Astrocyte (in vitro differentiated cells and primary cell): ENCODE data around the gene TGIF1. TPM values are rescaled to one million over a fixed set of nuclear protein-coding genes. Genes with fewer than 3 reads are reported as not detected.

Experiments used
- DNase-seq: peaks from one replicate; pipeline ENCODE4 v3.0.0-alpha.2; 2010; ENCODE audit warnings: low read depth
- FAIRE-seq: peaks from 2 replicates; lab custom pipeline; 2011; peaks lifted over from hg19 to GRCh38; lab: Jason Lieb, UNC
- H2AFZ ChIP-seq: 2 replicates; pipeline ENCODE4 v1.6.0; 2012; ENCODE audit warnings: low read depth, low read length, inconsistent platforms
- H3K27ac ChIP-seq: 2 replicates; pipeline ENCODE4 v1.5.1; 2011; ENCODE audit warnings: low read depth, low read length, inconsistent platforms
- H3K27me3 ChIP-seq: 2 replicates; pipeline ENCODE4 v1.6.0; 2011; ENCODE audit warnings: low read length, inconsistent platforms; ENCODE audit not compliant: insufficient read depth
- H3K36me3 ChIP-seq: 2 replicates; pipeline ENCODE4 v1.5.1; 2011; ENCODE audit warnings: low read length, inconsistent platforms; ENCODE audit not compliant: insufficient read depth
- H3K4me1 ChIP-seq: 2 replicates; pipeline ENCODE4 v1.5.1; 2011; ENCODE audit warnings: low read length, inconsistent platforms; ENCODE audit not compliant: insufficient read depth
- H3K4me2 ChIP-seq: 2 replicates; pipeline ENCODE4 v1.6.0; 2012; ENCODE audit warnings: low read length, inconsistent platforms
- H3K4me3 ChIP-seq: 2 replicates; pipeline ENCODE4 v1.5.1; 2011; ENCODE audit warnings: low read depth, mild to moderate bottlenecking, low read length, inconsistent platforms; ENCODE audit not compliant: insufficient read depth
- H3K79me2 ChIP-seq: 2 replicates; pipeline ENCODE4 v1.6.0; 2012; ENCODE audit warnings: mild to moderate bottlenecking, low read length, inconsistent platforms; ENCODE audit not compliant: insufficient read depth
- H3K9ac ChIP-seq: 2 replicates; pipeline ENCODE4 v1.6.0; 2012; ENCODE audit warnings: mild to moderate bottlenecking, low read length, inconsistent platforms
- H3K9me3 ChIP-seq: 2 replicates; pipeline ENCODE4 v1.5.1; 2012; ENCODE audit warnings: low read depth, mild to moderate bottlenecking, low read length, inconsistent platforms; ENCODE audit not compliant: insufficient read depth
- H4K20me1 ChIP-seq: 2 replicates; pipeline ENCODE4 v1.6.0; 2012; ENCODE audit warnings: low read length, inconsistent platforms; ENCODE audit not compliant: insufficient read depth
- H3K27ac Mint-ChIP-seq: one replicate; pipeline ENCODE4 v1.8.0; 2021; ENCODE audit warnings: mild to moderate bottlenecking, mixed read lengths; ENCODE audit not compliant: unreplicated experiment
- H3K27me3 Mint-ChIP-seq: one replicate; pipeline ENCODE4 v1.8.0; 2021; ENCODE audit warnings: low read depth, mixed read lengths; ENCODE audit not compliant: unreplicated experiment
- H3K36me3 Mint-ChIP-seq: one replicate; pipeline ENCODE4 v1.8.0; 2021; ENCODE audit warnings: low read depth, mixed read lengths; ENCODE audit not compliant: unreplicated experiment
- H3K4me1 Mint-ChIP-seq: one replicate; pipeline ENCODE4 v1.8.0; 2021; ENCODE audit warnings: low read depth, mixed read lengths; ENCODE audit not compliant: unreplicated experiment
- H3K4me3 Mint-ChIP-seq: one replicate; pipeline ENCODE4 v1.8.0; 2021; ENCODE audit warnings: mild to moderate bottlenecking, moderate library complexity, mixed read lengths; ENCODE audit not compliant: unreplicated experiment
- H3K9me3 Mint-ChIP-seq: one replicate; pipeline ENCODE4 v1.8.0; 2021; ENCODE audit warnings: mild to moderate bottlenecking, mixed read lengths; ENCODE audit not compliant: unreplicated experiment
- CTCF ChIP-seq: IDR thresholded peaks from 2 replicates; pipeline ENCODE4 v1.5.1; 2011; ENCODE audit warnings: low read depth, mild to moderate bottlenecking, inconsistent platforms, low read length, moderate library complexity; ENCODE audit not compliant: insufficient read depth
- EZH2 ChIP-seq: IDR thresholded peaks from 2 replicates; pipeline ENCODE4 v1.6.1; 2012; ENCODE audit warnings: mild to moderate bottlenecking, low read length, inconsistent platforms; ENCODE audit not compliant: insufficient read depth
- total RNA-seq: library from RNA; stranded (reverse); gene quantifications from 2 replicates; pipeline ENCODE4 v1.2.1, GENCODE V29; 2021

The TGIF1 gene
- total RNA-seq, 1 donor from 2014 or later = 128 TPM

GRCh38 chr18:3455090-3455635, 5.2 kb downstream of the TGIF1 start:
- H3K79me2 ChIP-seq = peaks cover 90% of the 10 kb centered on the region
- peak overlapping the region; percentile 89 for H3K4me2 ChIP-seq
- H3K4me1 ChIP-seq = peaks cover 50% of the 10 kb centered on the region
- peaks cover 25% of the 10 kb centered on the region for H3K36me3 ChIP-seq
- H3K4me1 Mint-ChIP-seq = peaks cover 38% of the 10 kb centered on the region
- no peak overlapping the region for H2AFZ ChIP-seq
- no peak for FAIRE-seq
- peak overlapping the region; percentile 78 for H3K4me3 ChIP-seq
- H3K27me3 Mint-ChIP-seq = no peaks in the 10 kb centered on the region
- no peaks in the 10 kb centered on the region for H3K9me3 ChIP-seq
- H3K9ac ChIP-seq = peak overlapping the region; percentile 99
- peak overlapping the region; percentile 95 for H3K4me3 Mint-ChIP-seq
- H4K20me1 ChIP-seq = peaks cover 20% of the 10 kb centered on the region
- peak overlapping the region; percentile 92 for H3K27ac Mint-ChIP-seq
- no peak for DNase-seq
- H3K27me3 ChIP-seq = no peaks in the 10 kb centered on the region
- H3K36me3 Mint-ChIP-seq = peaks cover 29% of the 10 kb centered on the region
- H3K27ac ChIP-seq = peak overlapping the region; percentile 99
- H3K9me3 Mint-ChIP-seq = no peaks in the 10 kb centered on the region
- TF ChIP-seq CTCF = no peak
- no peak for TF ChIP-seq EZH2

- Mint-ChIP-seq H3K36me3 (peaks cover 34% of the 10 kb centered on the region), H3K27me3 (no peaks in the 10 kb centered on the region), H3K27ac (peak overlapping the region; percentile 92), H3K4me1 (peaks cover 39% of the 10 kb centered on the region), H3K4me3 (peak overlapping the region; percentile 95), H3K9me3 (peaks cover 2% of the 10 kb centered on the region)
- peak; percentile 74 for DNase-seq
- Histone ChIP-seq H3K9ac (peak overlapping the region; percentile 99), H3K79me2 (peaks cover 82% of the 10 kb centered on the region), H2AFZ (no peak overlapping the region), H3K27me3 (no peaks in the 10 kb centered on the region), H4K20me1 (peaks cover 20% of the 10 kb centered on the region), H3K27ac (peak overlapping the region; percentile 99), H3K36me3 (peaks cover 28% of the 10 kb centered on the region), H3K4me2 (peak overlapping the region; percentile 89), H3K4me3 (peak overlapping the region; percentile 6), H3K4me1 (peaks cover 50% of the 10 kb centered on the region), H3K9me3 (no peaks in the 10 kb centered on the region)
- no peak for FAIRE-seq
- TF ChIP-seq EZH2 = no peak
- no peak for TF ChIP-seq CTCF
Measured at GRCh38 chr18:3455907-3456685, 6.1 kb downstream of the TGIF1 start.

- FAIRE-seq = no peak
- H3K4me2 ChIP-seq = no peak overlapping the region
- peaks cover 40% of the 10 kb centered on the region for H3K4me1 Mint-ChIP-seq
Measured at GRCh38 chr18:3456686-3457069, 6.7 kb downstream of the TGIF1 start.

More at GRCh38 chr18:3456686-3457069, 6.7 kb downstream of the TGIF1 start:
- no peak overlapping the region for H2AFZ ChIP-seq
- peaks cover 76% of the 10 kb centered on the region for H3K79me2 ChIP-seq
- H3K27me3 Mint-ChIP-seq = no peaks in the 10 kb centered on the region
- peak overlapping the region; percentile 95 for H3K4me3 Mint-ChIP-seq
- H3K36me3 Mint-ChIP-seq = peaks cover 32% of the 10 kb centered on the region
- TF ChIP-seq CTCF (no peak), EZH2 (no peak)
- H3K27me3 ChIP-seq = no peaks in the 10 kb centered on the region
- H3K9me3 ChIP-seq = no peaks in the 10 kb centered on the region
- peaks cover 28% of the 10 kb centered on the region for H3K36me3 ChIP-seq
- H3K27ac Mint-ChIP-seq = peak overlapping the region; percentile 92
- no peak overlapping the region for H3K4me3 ChIP-seq
- peaks cover 50% of the 10 kb centered on the region for H3K4me1 ChIP-seq
- H4K20me1 ChIP-seq = peaks cover 20% of the 10 kb centered on the region
- H3K27ac ChIP-seq = no peak overlapping the region
- DNase-seq = no peak
- peaks cover 2% of the 10 kb centered on the region for H3K9me3 Mint-ChIP-seq
- H3K9ac ChIP-seq = no peak overlapping the region
